Stimulated activated CD8-positive, alpha-beta memory T cell treated with anti-CD3 and anti-CD28 coated beads, Interleukin-12 subunit alpha, Interleukin-12 subunit beta, amount 100 ng/mL, for 1 hour (primary cell): ENCODE measurements around the gene TMEM259.
"Not testable (repeated sequence)": the region's sequence is repeated elsewhere in the genome, so short reads cannot be mapped to it uniquely, and the experiment has no call there.

Source experiments
- DNase-seq: peaks from one replicate; pipeline ENCODE4 v3.0.0-alpha.2; 2020; ENCODE audit warnings: low read depth

TMEM259 gene

GRCh38 chr19:1040476-1041271 lies 19.8 kb upstream of the TMEM259 start:
- DNase-seq: peak; percentile 81

DNA sequence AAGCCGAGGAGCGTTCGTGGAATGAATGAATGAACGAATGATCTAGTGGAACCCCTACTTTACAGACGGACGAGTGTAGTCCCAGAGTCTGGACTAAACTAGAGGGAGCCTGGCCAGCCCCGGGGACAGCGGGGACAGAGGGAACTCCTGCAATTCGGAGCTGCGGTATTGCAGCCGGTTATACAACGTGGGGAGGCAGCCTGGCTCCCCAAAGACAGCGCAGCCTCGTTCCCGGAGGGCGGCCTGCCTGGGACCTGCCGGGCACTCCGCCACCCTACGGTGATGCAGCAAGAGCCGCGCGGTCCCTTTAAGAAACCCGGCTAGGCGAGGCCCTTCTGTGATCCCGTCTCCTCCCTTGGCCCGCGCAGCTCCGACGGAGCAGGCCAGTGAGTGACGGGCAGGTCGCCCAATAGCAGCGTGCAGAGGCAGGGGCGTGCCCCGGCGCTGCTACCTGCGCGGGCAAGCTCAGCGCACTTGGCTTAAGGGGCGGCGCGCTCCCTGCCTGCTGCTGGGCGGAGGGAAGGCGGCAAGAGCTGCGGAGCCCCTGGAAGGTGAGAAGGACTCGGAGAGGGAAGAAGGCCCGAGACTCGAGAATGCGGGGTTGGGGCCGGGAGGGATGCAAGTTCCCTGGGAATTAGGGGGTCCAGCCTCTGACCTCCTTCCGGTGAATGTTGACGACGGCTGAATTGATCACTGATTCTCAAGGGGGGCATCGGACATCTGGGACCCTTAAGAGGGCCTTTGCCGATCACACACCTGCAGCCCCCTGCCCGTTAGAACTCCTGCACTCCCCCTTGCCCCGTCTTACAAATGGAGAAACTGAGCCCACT lies 18.9 kb upstream of the TMEM259 start, which contains the start of gene ABCA7:
Gene ABCA7 (plus strand): TSS at position 462 of the 830 bp plus-strand sequence. CDS start 1,255 bp downstream, outside the sequence.
- peak; percentile 97 for DNase-seq

GRCh38 chr19:1038978-1039645 lies 18.2 kb upstream of the TMEM259 start:
- DNase-seq: no peak

DNA sequence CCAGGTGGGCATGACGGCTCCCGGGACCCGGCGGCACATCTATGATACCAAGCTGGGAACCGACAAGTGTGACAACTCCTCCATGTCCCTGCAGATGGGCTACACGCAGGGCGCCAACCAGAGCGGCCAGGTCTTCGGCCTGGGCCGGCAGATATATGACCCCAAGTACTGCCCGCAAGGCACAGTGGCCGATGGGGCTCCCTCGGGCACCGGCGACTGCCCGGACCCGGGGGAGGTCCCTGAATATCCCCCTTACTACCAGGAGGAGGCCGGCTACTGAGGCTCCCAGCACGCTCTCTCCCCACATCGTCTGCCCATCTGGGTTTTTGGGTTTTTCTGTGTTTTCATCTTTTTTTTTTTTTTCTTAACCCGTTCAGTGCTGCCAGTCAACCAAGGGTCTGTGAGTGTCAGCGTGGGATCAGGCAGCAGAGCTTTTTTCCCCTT lies 16.7 kb upstream of the TMEM259 start:
- no peak for DNase-seq

DNA sequence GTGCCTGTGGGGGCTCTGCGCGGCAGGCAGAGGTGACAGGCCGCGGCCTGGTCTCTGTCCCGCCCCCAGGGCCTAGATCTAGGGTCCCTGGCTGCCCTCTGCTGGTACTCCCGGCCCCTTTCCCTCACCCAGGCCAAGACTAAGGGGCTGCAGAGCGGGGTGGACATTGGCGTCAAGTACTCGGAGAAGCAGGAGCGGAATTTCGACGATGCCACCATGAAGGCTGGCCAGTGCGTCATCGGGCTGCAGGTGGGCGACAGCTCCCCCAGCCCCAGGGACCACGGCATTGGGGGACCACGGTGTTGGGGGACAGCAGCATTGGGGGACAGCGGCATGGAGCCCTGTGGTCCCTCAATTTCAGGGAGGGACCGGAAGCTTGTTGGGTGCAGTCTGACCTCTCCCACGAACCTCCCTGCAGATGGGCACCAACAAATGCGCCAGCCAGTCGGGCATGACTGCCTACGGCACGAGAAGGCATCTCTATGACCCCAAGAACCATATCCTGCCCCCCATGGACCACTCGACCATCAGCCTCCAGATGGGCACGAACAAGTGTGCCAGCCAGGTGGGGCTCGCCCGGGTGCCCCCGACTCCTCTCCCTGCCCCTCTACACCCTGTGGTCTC lies 15.2 kb upstream of the TMEM259 start:
- DNase-seq: no peak

GRCh38 chr19:1032264-1032867 lies 11.4 kb upstream of the TMEM259 start:
- no peak for DNase-seq

- DNase-seq: no peak
Observed at GRCh38 chr19:1028062-1028926, 7.4 kb upstream of the TMEM259 start.

DNA sequence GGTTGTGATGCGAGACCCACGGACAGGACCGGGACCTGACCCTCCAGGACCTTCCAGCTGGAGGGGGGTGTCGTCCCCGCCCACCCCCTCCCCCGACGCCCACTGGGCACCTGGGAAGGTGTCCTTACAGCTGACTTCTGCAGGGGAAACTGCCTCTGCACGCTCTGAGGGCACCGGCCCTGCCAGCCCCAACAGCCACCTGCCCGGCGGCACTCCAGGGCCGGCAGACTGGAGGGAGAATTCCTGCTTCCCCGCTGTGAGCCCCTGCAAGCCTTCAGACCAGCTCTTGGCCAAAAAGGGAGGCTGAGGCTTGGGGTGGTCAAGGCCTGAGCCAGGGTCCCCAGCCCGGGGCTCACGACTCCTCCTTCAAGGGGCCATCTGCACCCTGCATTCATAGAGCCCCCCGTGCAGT lies 6.7 kb upstream of the TMEM259 start:
- DNase-seq: no peak

DNA sequence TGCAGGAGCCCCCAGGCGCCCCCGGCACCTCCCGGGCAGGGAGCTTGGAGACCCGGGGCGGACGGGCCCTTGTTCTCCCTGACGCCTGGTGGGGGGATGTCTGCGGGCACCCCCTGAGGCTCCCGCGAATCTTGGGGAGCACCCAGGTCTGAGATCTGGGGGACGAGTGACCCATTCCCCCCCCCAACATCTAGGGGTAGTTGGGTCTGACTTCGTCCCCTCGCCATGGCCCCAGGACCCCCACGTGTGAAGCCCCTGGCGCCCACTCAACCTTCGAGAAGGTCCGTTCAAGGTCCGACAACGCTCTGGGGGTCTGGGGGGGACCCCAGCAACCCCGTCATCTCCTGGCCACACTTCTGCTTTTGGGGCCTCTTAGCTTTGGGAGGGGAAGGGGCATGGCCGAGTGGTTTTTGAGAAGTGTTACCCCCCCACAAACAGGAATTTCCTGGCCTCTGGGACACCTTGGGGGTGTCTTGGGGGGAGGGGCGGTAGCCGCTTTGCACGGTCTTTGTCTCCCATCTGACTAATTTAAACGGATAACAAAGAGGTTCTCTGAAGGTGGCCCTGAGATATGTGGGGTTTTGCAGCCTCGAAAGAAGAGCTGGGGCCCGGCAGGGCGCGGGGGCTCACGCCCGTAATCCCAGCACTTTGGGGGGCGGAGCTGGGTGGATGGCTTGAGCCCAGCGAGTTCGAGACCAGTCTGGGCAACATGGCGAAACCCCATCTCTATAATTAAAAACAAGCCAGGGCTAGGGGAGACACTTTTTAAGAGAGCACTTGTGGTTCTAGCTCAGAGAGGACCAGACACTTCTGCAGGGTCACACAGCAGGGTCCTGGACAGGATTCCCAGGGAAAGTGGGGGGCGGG lies 6.1 kb upstream of the TMEM259 start:
- DNase-seq: no peak

DNA sequence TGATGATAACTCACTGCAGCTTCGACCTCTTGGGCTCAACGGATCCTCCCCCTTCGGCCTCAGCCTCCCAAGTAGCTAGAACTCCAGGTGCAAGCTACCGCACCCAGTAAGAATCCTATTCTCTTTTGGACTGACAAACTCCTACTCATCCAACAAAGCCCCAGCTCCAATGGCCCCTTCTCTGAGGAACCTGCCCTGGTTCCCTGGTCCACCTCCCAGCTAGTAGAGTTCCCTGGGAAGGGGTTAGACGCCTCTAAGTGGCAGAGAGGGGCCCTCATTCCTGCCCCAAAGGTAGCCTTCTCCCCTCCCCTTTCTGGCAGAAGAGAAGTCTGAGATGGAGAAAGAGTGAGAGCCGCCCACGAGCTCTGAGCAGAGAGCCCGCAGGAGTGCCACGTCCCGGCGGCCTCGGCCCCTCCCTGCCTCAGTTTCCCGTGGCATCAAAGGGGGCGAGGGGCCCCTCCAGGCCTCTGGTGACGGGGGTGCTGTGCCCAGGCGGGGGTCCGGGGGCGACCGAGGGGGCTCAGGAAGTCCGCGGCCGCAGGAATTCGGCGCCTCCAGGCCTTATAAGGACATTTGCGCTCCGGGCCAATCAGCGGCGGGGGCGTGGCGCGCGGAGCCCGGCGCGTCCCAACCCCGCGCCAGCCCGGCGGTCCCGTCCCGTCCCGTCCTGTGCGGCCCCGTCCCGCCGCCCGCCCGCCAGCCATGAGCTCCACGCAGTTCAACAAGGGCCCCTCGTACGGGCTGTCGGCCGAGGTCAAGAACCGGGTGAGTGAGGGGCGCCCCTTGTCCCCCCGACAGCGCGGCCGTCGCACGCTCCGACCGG lies 5.2 kb upstream of the TMEM259 start, which contains the start of gene CNN2:
Gene CNN2 (plus strand): TSS at position 649 of the 823 bp plus-strand sequence. CDS start 54 bp downstream, at position 703.
- peak; percentile 50 for DNase-seq

DNA sequence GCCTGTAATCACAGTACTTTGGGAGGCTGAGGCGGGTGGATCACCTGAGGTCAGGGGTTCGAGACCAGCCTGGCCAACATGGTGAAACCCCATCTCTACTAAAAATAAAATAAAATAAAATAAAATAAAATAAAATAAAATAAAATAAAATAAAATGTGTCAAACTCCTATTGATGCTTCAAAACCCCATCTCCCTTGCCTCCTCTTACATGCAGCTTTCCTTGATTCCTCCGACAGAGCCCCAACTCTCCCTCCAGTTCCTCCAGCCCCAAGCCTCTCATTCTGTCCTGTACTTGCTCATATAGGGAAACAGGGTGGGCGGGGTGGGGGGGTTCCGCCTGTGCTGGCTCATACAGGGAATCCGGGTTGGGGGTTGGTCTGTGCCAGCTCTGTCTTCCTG lies 4.2 kb upstream of the TMEM259 start:
- DNase-seq: not testable (repeated sequence)

GRCh38 chr19:1023883-1024188 lies 2.9 kb upstream of the TMEM259 start:
- DNase-seq: not testable (repeated sequence)

GRCh38 chr19:1019980-1020867 lies 699 bp downstream of the TMEM259 start:
- no peak for DNase-seq

DNA sequence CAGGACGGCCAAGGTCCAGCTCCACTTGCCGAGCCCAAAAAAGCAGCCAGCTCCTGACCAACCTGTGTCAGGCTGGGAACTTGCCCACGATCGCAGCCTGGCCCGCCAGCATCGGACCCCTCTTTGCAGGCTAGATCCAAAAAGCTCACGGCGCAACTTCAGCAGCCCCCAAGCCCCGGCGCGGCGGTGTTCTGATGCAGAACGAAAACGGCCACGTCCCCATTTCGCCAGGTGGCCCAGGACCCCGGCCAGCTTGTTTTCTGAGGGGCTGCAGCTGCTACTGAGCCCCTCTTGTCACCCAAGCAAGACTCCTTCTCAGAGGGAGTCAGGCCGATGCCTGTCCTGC lies 1.3 kb downstream of the TMEM259 start:
- no peak for DNase-seq

DNA sequence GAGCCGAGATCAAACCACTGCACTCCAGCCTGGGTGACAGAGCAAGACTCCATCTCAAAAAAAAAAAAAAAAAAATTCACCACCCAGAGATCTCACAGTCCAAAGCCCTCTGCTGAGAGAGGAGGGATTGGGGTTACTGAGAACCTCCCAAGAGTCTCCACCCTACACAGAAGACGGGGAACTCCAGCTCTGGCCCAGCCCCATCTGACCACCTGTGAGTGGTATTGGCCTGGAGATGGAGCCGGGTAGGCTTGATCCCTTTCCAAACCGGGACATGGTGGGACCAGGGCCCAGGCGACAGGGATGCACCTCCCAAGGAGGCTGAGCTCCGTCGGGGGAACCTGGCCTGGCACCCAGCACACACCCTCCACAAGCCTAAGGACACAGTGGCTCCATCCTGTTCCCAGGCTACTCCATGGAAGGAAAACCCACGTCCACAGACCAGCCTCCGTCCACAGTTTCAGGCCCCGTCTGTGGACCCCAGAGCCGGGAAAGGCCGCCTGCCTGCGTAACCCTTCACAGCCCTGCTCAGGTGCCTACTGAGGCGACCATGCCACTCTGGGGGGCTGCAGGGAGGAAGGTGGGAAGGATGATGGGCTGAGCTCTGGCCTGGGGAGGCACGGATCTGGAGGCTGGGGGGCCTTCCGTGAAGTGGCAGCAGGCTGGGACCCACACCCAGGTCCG lies 1.8 kb downstream of the TMEM259 start:
- DNase-seq: no peak

- DNase-seq: no peak
Observed at GRCh38 chr19:1018393-1018792, 2.5 kb downstream of the TMEM259 start.

DNA sequence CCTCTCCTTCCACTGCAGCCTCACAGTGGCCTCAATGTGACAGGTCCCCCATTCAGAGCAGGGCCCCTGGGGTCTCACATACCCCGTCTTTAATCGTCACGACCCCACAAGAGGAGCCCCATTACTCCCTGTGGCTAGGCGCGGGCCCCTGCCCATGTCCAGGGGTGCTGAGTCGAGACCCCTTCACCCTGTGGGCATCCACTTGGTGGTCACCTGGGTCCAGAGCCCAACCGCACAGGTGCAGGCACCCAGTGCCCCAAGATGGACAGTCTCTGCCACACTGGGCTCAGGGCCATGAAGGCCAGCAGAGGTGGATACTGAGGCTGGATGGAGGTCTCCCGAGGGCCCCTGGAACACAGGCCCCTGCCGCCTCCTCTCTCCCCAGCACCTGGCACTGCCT lies 3.0 kb downstream of the TMEM259 start:
- no peak for DNase-seq
